B cell (primary cell): ENCODE results near the gene CELA1. TPM values are rescaled to one million over a fixed set of nuclear protein-coding genes. Genes with fewer than 3 reads are reported as not detected.
A peak's percentile ranks its signal among the peaks of the same experiment; 100 is the strongest.

Source experiments
- ATAC-seq: fragments of 200-7000 bp; cut with Tn5 transposase; one replicate; pipeline ENCODE4 v1.10.0; 2021; ENCODE audit warnings: low read depth, mild to moderate bottlenecking, moderate number of reproducible peaks, moderate library complexity
- CTCF ChIA-PET: fragments of 350-600 bp; sonication (Branson Sonifier 250); formaldehyde crosslinking; loops from one replicate; lab custom pipeline; 2021; ENCODE audit warnings: antibody characterized with exemption, inconsistent platforms; lab: Charles Lee
- POLR2A ChIA-PET: fragments of 350-600 bp; sonication (Branson Sonifier 250); formaldehyde crosslinking; loops from one replicate; lab custom pipeline; 2021; ENCODE audit warnings: antibody characterized with exemption; lab: Charles Lee
- DNase-seq: peaks from one replicate; pipeline ENCODE4 v3.0.0; 2013
- H2AFZ ChIP-seq: 2 replicates; pipeline ENCODE4 v1.6.1; 2012; ENCODE audit warnings: mild to moderate bottlenecking, low read depth, low read length; ENCODE audit not compliant: insufficient read depth, poor library complexity, severe bottlenecking
- H3K27ac ChIP-seq, 2 donors: 1 replicate in 1 of 2; 2 replicates in 1 of 2; pipeline ENCODE4 v1.5.1; 2012 to 2013; ENCODE audit warnings: low read length in 2 of 2, mild to moderate bottlenecking in 2 of 2, moderate library complexity in 1 of 2
- H3K27me3 ChIP-seq, 4 experiments: fragments of 200-600 bp in 1 of 4; sonication (generic) in 1 of 4; replicated peaks in 1 of 4; 1 replicate in 2 of 4; 2 replicates in 2 of 4; pipeline versions ENCODE4 v1.6.1 to v1.7.0; 2013 to 2016; ENCODE audit warnings: low read length in 3 of 4, mild to moderate bottlenecking in 2 of 4, mixed read lengths in 1 of 4, moderate library complexity in 1 of 4; ENCODE audit not compliant: insufficient read depth in 4 of 4, control insufficient read depth in 3 of 4; ENCODE audit errors: control extremely low read depth in 1 of 4
- H3K36me3 ChIP-seq, 2 experiments: replicated peaks in 1 of 2; 1 replicate in 1 of 2; 2 replicates in 1 of 2; pipeline versions ENCODE4 v1.6.1 to v1.7.1; 2013; ENCODE audit warnings: low read length in 1 of 2; ENCODE audit not compliant: insufficient read depth in 2 of 2, control insufficient read depth in 1 of 2; ENCODE audit errors: control extremely low read depth in 1 of 2, extremely low read depth in 1 of 2
- H3K4me1 ChIP-seq, 2 donors: fragments of 200-600 bp in 1 of 2; sonication (generic) in 1 of 2; 1 replicate in 1 of 2; 2 replicates in 1 of 2; pipeline versions ENCODE4 v1.5.1 to v1.6.1; 2013 to 2017; ENCODE audit warnings: low read length in 2 of 2; ENCODE audit not compliant: control insufficient read depth in 2 of 2, insufficient read depth in 2 of 2
- H3K4me2 ChIP-seq: replicated peaks from 2 replicates; pipeline ENCODE3; 2012; ENCODE audit warnings: mild to moderate bottlenecking, low read depth, low read length; ENCODE audit not compliant: poor library complexity, severe bottlenecking
- H3K4me3 ChIP-seq, 5 experiments: fragments of 200-600 bp in 1 of 5; sonication (generic) in 1 of 5; 1 replicate in 3 of 5; 2 replicates in 2 of 5; pipeline versions ENCODE4 v1.5.1 to v1.7.0; 2011 to 2016; ENCODE audit warnings: low read length in 4 of 5, mild to moderate bottlenecking in 4 of 5, low read depth in 2 of 5, control low read depth in 1 of 5, moderate library complexity in 1 of 5; ENCODE audit not compliant: insufficient read depth in 1 of 5; ENCODE audit errors: control extremely low read depth in 1 of 5, extremely low read depth in 1 of 5
- H3K79me2 ChIP-seq: fragments of 200-600 bp; sonication (generic); one replicate; pipeline ENCODE4 v1.6.0; 2016; ENCODE audit warnings: low read length; ENCODE audit not compliant: control insufficient read depth, insufficient read depth
- H3K9ac ChIP-seq: fragments of 200-600 bp; sonication (generic); 2 replicates; pipeline ENCODE4 v1.6.1; 2017; ENCODE audit warnings: mild to moderate bottlenecking, low read length, moderate library complexity
- H3K9me3 ChIP-seq, 3 donors: one replicate each; pipeline versions ENCODE4 v1.6.1 to v1.7.1; 2013; ENCODE audit warnings: low read length in 2 of 3; ENCODE audit not compliant: control insufficient read depth in 2 of 3, insufficient read depth in 1 of 3; ENCODE audit errors: control extremely low read depth in 1 of 3
- H4K20me1 ChIP-seq: 2 replicates; pipeline ENCODE4 v1.6.0; 2012; ENCODE audit warnings: mild to moderate bottlenecking, low read length; ENCODE audit not compliant: insufficient read depth, control insufficient read depth, poor library complexity, severe bottlenecking
- H3K27ac Mint-ChIP-seq: one replicate; pipeline ENCODE4 v1.8.0; 2021; ENCODE audit warnings: mixed read lengths
- H3K27me3 Mint-ChIP-seq: one replicate; pipeline ENCODE4 v1.8.0; 2021; ENCODE audit warnings: mixed read lengths
- H3K4me1 Mint-ChIP-seq: one replicate; pipeline ENCODE4 v1.8.0; 2021; ENCODE audit warnings: mixed read lengths
- H3K4me3 Mint-ChIP-seq: one replicate; pipeline ENCODE4 v1.8.0; 2021; ENCODE audit warnings: mixed read lengths
- H3K9me3 Mint-ChIP-seq: one replicate; pipeline ENCODE4 v1.8.0; 2022; ENCODE audit warnings: mixed read lengths; ENCODE audit not compliant: insufficient read depth
- CTCF ChIP-seq: fragments of 200-600 bp; IDR thresholded peaks from one replicate; pipeline ENCODE4 v1.8.0; 2022; ENCODE audit warnings: antibody characterized with exemption, mild to moderate bottlenecking
- EZH2 ChIP-seq: IDR thresholded peaks from 2 replicates; pipeline ENCODE4 v1.6.1; 2012; ENCODE audit warnings: borderline replicate concordance, low read depth, mild to moderate bottlenecking, moderate library complexity, low read length; ENCODE audit not compliant: insufficient read depth, poor library complexity, severe bottlenecking
- WGBS: methylation state at CpG from one replicate; pipeline ENCODE4 v1.1.5; 2013; ENCODE audit warnings: missing lambda C conversion rate; ENCODE audit not compliant: insufficient coverage; 5-methylcytosine and 5-hydroxymethylcytosine counted together
- intact Hi-C: fragments of 100-400 bp; cut with micrococcal nuclease; formaldehyde crosslinking; loops from one replicate; pipeline ENCODE4 v1.10.0; 2022
- polyA plus RNA-seq: library from polyadenylated mRNA; depleted of rRNA; stranded (reverse); fragments of >200 nt; gene quantifications from 2 replicates; pipeline ENCODE4 v1.2.3, GENCODE V29; 2012
- total RNA-seq, 2 donors: library from RNA; stranded (reverse); fragments of 120-200 nt in 1 of 2; gene quantifications; 1 replicate in 1 of 2; 2 replicates in 1 of 2; pipeline versions ENCODE4 v1.2.3 to v1.2.4, GENCODE V29; 2013 to 2022

CELA1 gene
- total and polyA plus RNA-seq, 2 donors (not counting 1 experiment from before 2014, with no cell fraction given): not detected

GRCh38 chr12:51320695-51321320, 25.7 kb downstream of the CELA1 start:
- Histone ChIP-seq H3K9ac (peak overlapping the region; percentile 35), H3K36me3 (peaks cover 0 to 17% of the 10 kb centered on the region in 2 experiments), H4K20me1 (no peaks in the 10 kb centered on the region), H3K27ac (peak overlapping the region; percentile 4 to 88), H3K79me2 (peaks cover 72% of the 10 kb centered on the region), H3K4me2 (peak overlapping the region; percentile 83), H2AFZ (no peak overlapping the region), H3K4me1 (peaks cover 68 to 80% of the 10 kb centered on the region in 2 donors), H3K27me3 (no peaks in the 10 kb centered on the region), H3K4me3 (peak overlapping the region in 3 of 5 experiments; percentile 15 to 41 (median 26)), H3K9me3 (peaks cover 0 to 9% (median 0%) of the 10 kb centered on the region in 3 donors)
- peak overlapping the region; percentile 64 for H3K4me3 Mint-ChIP-seq
- H3K9me3 Mint-ChIP-seq: no peaks in the 10 kb centered on the region
- POLR2A ChIA-PET: interaction anchor here (0.6 to 1.9 kb wide), 7 partner anchors 9 to 384 kb away, joined by 3 to 8 read pairs (median 3); no protein-coding TSS in a partner anchor
- H3K27ac Mint-ChIP-seq: peak overlapping the region; percentile 99
- WGBS: no CpG with 5 or more reads among the region's 3 CpGs
- H3K4me1 Mint-ChIP-seq: peaks cover 86% of the 10 kb centered on the region
- CTCF ChIA-PET: interaction anchor here (0.6 to 11.9 kb wide), 5 partner anchors 19 to 59 kb away, joined by 3 to 148 read pairs (median 11); partner anchors contain the start of gene SMAGP
- intact Hi-C loops: loop anchor here (5.0 to 10.0 kb wide), 4 partner anchors 84 to 556 kb away; partner anchors contain the start of genes ATF1, DAZAP2, LETMD1 and TFCP2
- DNase-seq: no peak
- TF ChIP-seq CTCF: no peak
- TF ChIP-seq EZH2: no peak
- ATAC-seq: no peak
- H3K27me3 Mint-ChIP-seq: no peaks in the 10 kb centered on the region

- Mint-ChIP-seq H3K9me3 (no peaks in the 10 kb centered on the region), H3K27me3 (no peaks in the 10 kb centered on the region), H3K4me3 (peak overlapping the region; percentile 64), H3K4me1 (peaks cover 84% of the 10 kb centered on the region), H3K27ac (peak overlapping the region; percentile 99)
- Histone ChIP-seq H3K4me3 (peak overlapping the region in 1 of 5 experiments; percentile 26), H3K27me3 (no peaks in the 10 kb centered on the region), H3K79me2 (peaks cover 77% of the 10 kb centered on the region), H3K4me1 (peaks cover 65 to 75% of the 10 kb centered on the region in 2 donors), H3K9me3 (peaks cover 0 to 9% (median 0%) of the 10 kb centered on the region in 3 donors), H4K20me1 (no peaks in the 10 kb centered on the region), H3K4me2 (peak overlapping the region; percentile 83), H3K36me3 (peaks cover 0 to 22% of the 10 kb centered on the region in 2 experiments), H3K9ac (no peak overlapping the region), H3K27ac (peak overlapping the region; percentile 4 to 88), H2AFZ (no peak overlapping the region)
- DNase-seq: no peak
- WGBS: 83% methylated on average over 2 of the region's 4 CpGs
- ChIA-PET POLR2A (interaction anchor here (0.6 to 1.9 kb wide), 6 partner anchors 9 to 383 kb away, joined by 3 to 8 read pairs (median 4); no protein-coding TSS in a partner anchor), CTCF (interaction anchor here (3.1 to 11.9 kb wide), 3 partner anchors 19 to 50 kb away, joined by 11 to 148 read pairs (median 18); partner anchors contain the start of gene SMAGP)
- intact Hi-C loops: loop anchor here (5.0 to 10.0 kb wide), 4 partner anchors 83 to 556 kb away; partner anchors contain the start of genes ATF1, DAZAP2, LETMD1 and TFCP2
- TF ChIP-seq CTCF (no peak), EZH2 (no peak)
- no peak for ATAC-seq
Observed at GRCh38 chr12:51320311-51320694, 26.2 kb downstream of the CELA1 start.
